ENCODE data around the gene XRCC3. TPM values are rescaled to one million over a fixed set of nuclear protein-coding genes. Genes with fewer than 3 reads are reported as not detected.

Gene XRCC3
- total RNA-seq, 3 donors from 2014 or later: 5.9 to 10.2 (median 5.9) TPM

- peak overlapping the region in 1 of 2 donors; percentile 27 for H3K27ac ChIP-seq
- H3K27me3 ChIP-seq: no peaks in the 10 kb centered on the region
- TF ChIP-seq POLR2A (IDR thresholded peaks at IDR 0.05): no peak
- no peak for TF ChIP-seq POLR2AphosphoS5 (IDR thresholded peaks at IDR 0.05)
- TF ChIP-seq, protein P1, sequence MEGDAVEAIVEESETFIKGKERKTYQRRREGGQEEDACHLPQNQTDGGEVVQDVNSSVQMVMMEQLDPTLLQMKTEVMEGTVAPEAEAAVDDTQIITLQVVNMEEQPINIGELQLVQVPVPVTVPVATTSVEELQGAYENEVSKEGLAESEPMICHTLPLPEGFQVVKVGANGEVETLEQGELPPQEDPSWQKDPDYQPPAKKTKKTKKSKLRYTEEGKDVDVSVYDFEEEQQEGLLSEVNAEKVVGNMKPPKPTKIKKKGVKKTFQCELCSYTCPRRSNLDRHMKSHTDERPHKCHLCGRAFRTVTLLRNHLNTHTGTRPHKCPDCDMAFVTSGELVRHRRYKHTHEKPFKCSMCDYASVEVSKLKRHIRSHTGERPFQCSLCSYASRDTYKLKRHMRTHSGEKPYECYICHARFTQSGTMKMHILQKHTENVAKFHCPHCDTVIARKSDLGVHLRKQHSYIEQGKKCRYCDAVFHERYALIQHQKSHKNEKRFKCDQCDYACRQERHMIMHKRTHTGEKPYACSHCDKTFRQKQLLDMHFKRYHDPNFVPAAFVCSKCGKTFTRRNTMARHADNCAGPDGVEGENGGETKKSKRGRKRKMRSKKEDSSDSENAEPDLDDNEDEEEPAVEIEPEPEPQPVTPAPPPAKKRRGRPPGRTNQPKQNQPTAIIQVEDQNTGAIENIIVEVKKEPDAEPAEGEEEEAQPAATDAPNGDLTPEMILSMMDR (IDR thresholded peaks at IDR 0.05): no peak
- no peak for DNase-seq (ENCODE audit: low spot score in 2 of 2)
- intact Hi-C loops (cut with DNase I; ENCODE audit: low total_unique reads): no loop called here
- H3K36me3 ChIP-seq: no peaks in the 10 kb centered on the region
- no peak overlapping the region for H3K4me3 ChIP-seq
- H3K4me1 ChIP-seq: peaks cover 16 to 25% of the 10 kb centered on the region in 2 donors
- no peaks in the 10 kb centered on the region for H3K9me3 ChIP-seq
These were observed 23.6 kb upstream of the XRCC3 start for GRCh38 chr14:103738701-103739451.

- TF ChIP-seq, protein P1 (IDR thresholded peaks at IDR 0.05): no peak
- TF ChIP-seq POLR2AphosphoS5 (IDR thresholded peaks at IDR 0.05) (no peak), POLR2A (IDR thresholded peaks at IDR 0.05) (no peak)
- Histone ChIP-seq H3K27me3 (no peaks in the 10 kb centered on the region), H3K27ac (peak overlapping the region in 1 of 2 donors; percentile 92), H3K4me3 (no peak overlapping the region), H3K9me3 (no peaks in the 10 kb centered on the region), H3K4me1 (peaks cover 16 to 25% of the 10 kb centered on the region in 2 donors), H3K36me3 (no peaks in the 10 kb centered on the region)
- DNase-seq (ENCODE audit: low spot score in 2 of 2): no peak
- intact Hi-C loops (cut with DNase I; ENCODE audit: low total_unique reads): no loop called here
These were observed 22.9 kb upstream of the XRCC3 start for GRCh38 chr14:103738166-103738565.

DNA sequence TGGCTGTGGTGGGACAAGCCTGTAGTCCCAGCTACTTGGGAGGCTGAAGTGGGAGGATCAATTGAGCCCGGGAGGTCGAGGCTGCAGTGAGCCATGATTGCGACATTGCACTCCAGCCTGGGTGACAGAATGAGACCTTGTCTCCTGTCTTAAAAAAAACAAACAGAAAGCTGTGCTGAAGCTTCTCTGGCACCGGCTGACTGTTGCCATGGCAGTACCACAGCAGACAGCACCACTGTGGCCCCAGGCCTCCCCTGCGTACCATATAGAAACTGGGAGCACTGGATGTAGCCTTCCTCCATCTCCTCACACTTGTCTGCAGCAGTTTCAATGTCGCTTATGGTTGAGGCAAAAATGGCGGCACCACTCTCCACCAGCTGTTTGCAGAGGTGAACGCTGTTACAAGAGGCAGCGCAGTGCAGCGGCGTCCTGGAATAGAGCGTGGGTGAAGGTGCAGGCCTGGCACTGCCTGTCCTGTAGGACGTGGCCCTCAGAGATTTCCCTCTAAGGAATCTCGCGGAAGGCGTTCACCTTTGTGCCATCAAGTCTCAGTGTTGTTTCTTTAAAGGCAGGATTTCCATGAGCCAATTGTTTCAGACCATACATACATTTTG is 22.3 kb upstream of the XRCC3 start:
- intact Hi-C loops (cut with DNase I; ENCODE audit: low total_unique reads): no loop called here
- no peaks in the 10 kb centered on the region for H3K36me3 ChIP-seq
- no peaks in the 10 kb centered on the region for H3K27me3 ChIP-seq
- no peaks in the 10 kb centered on the region for H3K9me3 ChIP-seq
- peak overlapping the region; percentile 92 to 96 for H3K27ac ChIP-seq
- no peak overlapping the region for H3K4me3 ChIP-seq
- TF ChIP-seq POLR2A (IDR thresholded peaks at IDR 0.05) (no peak), POLR2AphosphoS5 (IDR thresholded peaks at IDR 0.05) (no peak)
- TF ChIP-seq, protein P1 (IDR thresholded peaks at IDR 0.05): no peak
- peak; percentile 55 to 73 for DNase-seq (ENCODE audit: low spot score in 2 of 2)
- H3K4me1 ChIP-seq: peaks cover 16 to 25% of the 10 kb centered on the region in 2 donors

GRCh38 chr14:103736546-103737431 is 21.5 kb upstream of the XRCC3 start:
- peak in 1 of 2 donors; percentile 86 for DNase-seq (ENCODE audit: low spot score in 2 of 2)
- no peaks in the 10 kb centered on the region for H3K36me3 ChIP-seq
- peak overlapping the region; percentile 92 to 96 for H3K27ac ChIP-seq
- H3K9me3 ChIP-seq: no peaks in the 10 kb centered on the region
- intact Hi-C loops (cut with DNase I; ENCODE audit: low total_unique reads): no loop called here
- TF ChIP-seq POLR2A (IDR thresholded peaks at IDR 0.05) (no peak), POLR2AphosphoS5 (IDR thresholded peaks at IDR 0.05) (peak in 2 of 3 donors; percentile 23 to 40)
- TF ChIP-seq, protein P1 (IDR thresholded peaks at IDR 0.05): no peak
- H3K4me3 ChIP-seq: peak overlapping the region in 1 of 3 donors; percentile 9
- peaks cover 16 to 25% of the 10 kb centered on the region in 2 donors for H3K4me1 ChIP-seq
- no peaks in the 10 kb centered on the region for H3K27me3 ChIP-seq
